ENCODE measurements around the gene RNF212.

Gene RNF212

GRCh38 chr4:1040344-1041146 lies 72.8 kb downstream of the RNF212 start:
- DNase-seq (ENCODE audit: insufficient read length, low spot score) (no peak), FAIRE-seq (no peak)
- TF ChIP-seq CTCF (IDR thresholded peaks at IDR 0.05; ENCODE audit: insufficient read depth, missing control alignments) = no peak

DNA sequence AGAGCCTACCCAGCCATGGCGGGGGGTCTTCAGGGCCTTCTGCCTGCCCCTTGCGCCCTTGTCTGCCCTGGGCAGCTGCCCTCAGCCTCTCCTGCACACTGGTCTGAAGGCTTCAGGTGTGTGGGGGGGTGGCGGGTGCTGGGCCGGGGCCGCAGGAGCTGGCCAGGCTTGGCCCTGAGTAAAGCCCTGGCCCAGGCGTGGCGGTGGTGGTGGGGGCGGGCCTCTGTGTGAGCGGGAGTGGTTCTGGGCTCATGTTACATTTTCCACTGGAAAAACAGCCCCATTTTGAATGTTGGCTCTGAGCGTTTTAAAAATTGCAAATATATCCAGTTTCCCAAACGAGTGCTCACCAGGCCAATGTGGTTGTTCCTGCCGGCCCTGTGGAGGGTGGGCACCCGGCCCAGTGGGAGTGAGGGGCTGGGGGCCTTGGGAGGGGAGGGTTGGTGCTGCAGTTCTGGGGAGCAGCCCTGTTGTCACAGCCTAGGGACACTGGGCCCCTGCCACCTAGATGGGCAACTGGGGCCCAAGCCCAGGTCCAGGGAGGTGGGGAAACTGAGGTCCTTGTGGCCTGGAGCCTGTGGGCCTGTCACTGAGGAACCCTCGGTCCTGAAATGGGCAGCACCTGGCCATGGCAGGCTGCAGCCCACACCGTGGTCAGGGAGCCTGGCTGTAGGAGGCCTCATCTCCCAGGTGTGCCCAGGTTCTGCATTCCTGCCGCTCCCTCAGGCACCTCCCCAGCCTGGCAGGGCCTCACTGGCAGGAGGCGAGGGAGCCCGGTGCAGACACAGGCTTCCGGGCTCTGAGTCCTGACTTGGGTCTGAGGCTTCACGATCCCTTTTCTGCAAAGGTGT lies 73.6 kb downstream of the RNF212 start:
- DNase-seq (ENCODE audit: insufficient read length, low spot score) = no peak
- TF ChIP-seq CTCF (IDR thresholded peaks at IDR 0.05; ENCODE audit: insufficient read depth, missing control alignments) = no peak
- no peak for FAIRE-seq

- FAIRE-seq (no peak), DNase-seq (ENCODE audit: insufficient read length, low spot score) (no peak)
Observed at GRCh38 chr4:1038948-1039492, 74.3 kb downstream of the RNF212 start.

DNA sequence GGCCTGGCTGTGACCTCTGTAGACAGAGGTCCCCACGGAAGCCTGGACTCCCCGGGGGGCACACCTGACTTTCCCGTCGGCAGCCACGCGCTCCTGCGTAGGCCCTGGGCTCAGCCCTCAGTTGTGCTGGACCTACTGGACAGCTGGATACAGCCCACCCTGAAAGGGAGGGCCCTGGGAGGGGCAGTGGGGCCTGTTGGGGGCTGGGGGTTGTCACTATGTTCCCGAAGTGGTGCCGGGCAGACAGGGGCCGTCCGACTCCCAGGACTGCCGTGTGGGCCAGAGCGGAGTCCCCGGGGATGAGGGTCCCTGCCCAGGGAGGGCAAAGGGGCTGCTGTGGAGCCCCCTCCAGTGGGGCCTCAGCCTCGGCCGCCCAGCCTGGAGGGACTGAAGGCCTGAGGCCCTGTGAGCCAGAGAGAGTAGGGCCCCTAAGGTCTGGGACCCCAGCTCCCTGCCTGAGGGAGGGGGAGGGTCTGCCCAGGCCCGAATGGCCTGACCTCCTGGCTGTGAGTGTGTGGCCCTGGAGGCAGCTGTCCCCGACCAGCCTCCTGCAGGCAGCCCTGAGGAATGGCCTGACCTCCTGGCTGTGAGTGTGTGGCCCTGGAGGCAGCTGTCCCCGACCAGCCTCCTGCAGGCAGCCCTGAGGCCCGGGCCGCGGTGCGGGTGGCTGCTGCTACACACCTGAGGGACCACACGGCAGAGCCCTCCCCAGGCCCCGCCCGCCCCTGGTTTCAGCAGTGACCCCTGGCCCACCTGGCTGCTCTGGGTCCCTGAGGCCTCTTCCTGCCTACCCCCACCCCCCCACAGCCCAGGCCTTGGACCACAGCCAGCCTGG lies 76.2 kb downstream of the RNF212 start:
- no peak for TF ChIP-seq CTCF (IDR thresholded peaks at IDR 0.05; ENCODE audit: insufficient read depth, missing control alignments)
- DNase-seq (ENCODE audit: insufficient read length, low spot score) = no peak
- no peak for FAIRE-seq

More at GRCh38 chr4:1038948-1039492, 74.3 kb downstream of the RNF212 start:
- no peak for TF ChIP-seq CTCF (IDR thresholded peaks at IDR 0.05; ENCODE audit: insufficient read depth, missing control alignments)

GRCh38 chr4:1036095-1036494 lies 77.3 kb downstream of the RNF212 start:
- DNase-seq (ENCODE audit: insufficient read length, low spot score) (no peak), FAIRE-seq (no peak)
- TF ChIP-seq CTCF (IDR thresholded peaks at IDR 0.05; ENCODE audit: insufficient read depth, missing control alignments) = no peak

- DNase-seq (ENCODE audit: insufficient read length, low spot score) = no peak
- FAIRE-seq = no peak
- no peak for TF ChIP-seq CTCF (IDR thresholded peaks at IDR 0.05; ENCODE audit: insufficient read depth, missing control alignments)
Observed at GRCh38 chr4:1035510-1035909, 77.9 kb downstream of the RNF212 start.

All from D721Med (cell line).